Central memory CD8-positive, alpha-beta T cell (primary cell): ENCODE results near the gene PGAP6.
"Not testable (repeated sequence)": the region's sequence is repeated elsewhere in the genome, so short reads cannot be mapped to it uniquely, and the experiment has no call there.

Experiments used
- ATAC-seq: fragments of 150-1000 bp; cut with Tn5 transposase; replicated peaks from 2 replicates; pipeline ENCODE4 v1.10.0; 2022; ENCODE audit warnings: mild to moderate bottlenecking, moderate FRiP score, moderate number of reproducible peaks; ENCODE audit not compliant: poor library complexity, severe bottlenecking; ENCODE audit errors: extremely low read depth
- DNase-seq, 2 donors: peaks; one replicate each; pipeline ENCODE4 v3.0.0; 2021; ENCODE audit warnings: low spot score in 2 of 2
- H3K27ac Mint-ChIP-seq: one replicate; pipeline ENCODE4 v1.8.0; 2022; ENCODE audit warnings: low read depth, mild to moderate bottlenecking, moderate library complexity, mixed read lengths
- H3K27me3 Mint-ChIP-seq: one replicate; pipeline ENCODE4 v1.8.0; 2022; ENCODE audit warnings: mixed read lengths
- H3K36me3 Mint-ChIP-seq: one replicate; pipeline ENCODE4 v1.8.0; 2022; ENCODE audit warnings: mild to moderate bottlenecking, moderate library complexity, mixed read lengths; ENCODE audit not compliant: insufficient read depth
- H3K4me1 Mint-ChIP-seq: one replicate; pipeline ENCODE4 v1.8.0; 2022; ENCODE audit warnings: mixed read lengths
- H3K4me3 Mint-ChIP-seq: one replicate; pipeline ENCODE4 v1.8.0; 2022; ENCODE audit warnings: mild to moderate bottlenecking, moderate library complexity, mixed read lengths
- H3K9me3 Mint-ChIP-seq: one replicate; pipeline ENCODE4 v1.8.0; 2022; ENCODE audit warnings: mixed read lengths

PGAP6 gene

GRCh38 chr16:331181-331814, 50.5 kb downstream of the PGAP6 start:
- Mint-ChIP-seq H3K4me1 (peaks cover 51% of the 10 kb centered on the region), H3K36me3 (peaks cover 17% of the 10 kb centered on the region), H3K27ac (peak overlapping the region; percentile 32)
- H3K9me3 Mint-ChIP-seq, H3K4me3 Mint-ChIP-seq, H3K27me3 Mint-ChIP-seq, ATAC-seq, DNase-seq: not testable (repeated sequence)

- Mint-ChIP-seq H3K4me1 (peaks cover 47% of the 10 kb centered on the region), H3K4me3 (no peak overlapping the region), H3K27ac (peak overlapping the region; percentile 75), H3K36me3 (peaks cover 18% of the 10 kb centered on the region), H3K27me3 (no peaks in the 10 kb centered on the region), H3K9me3 (no peaks in the 10 kb centered on the region)
- DNase-seq: no peak
- ATAC-seq: no peak
These were observed 51.0 kb downstream of the PGAP6 start for GRCh38 chr16:330741-331140.

GRCh38 chr16:325375-326145, 56.2 kb downstream of the PGAP6 start:
- Mint-ChIP-seq H3K4me3 (peak overlapping the region; percentile 62), H3K27me3 (no peaks in the 10 kb centered on the region), H3K4me1 (peaks cover 52% of the 10 kb centered on the region), H3K36me3 (peaks cover 21% of the 10 kb centered on the region), H3K27ac (peak overlapping the region; percentile 84), H3K9me3 (no peaks in the 10 kb centered on the region)
- no peak for ATAC-seq
- no peak for DNase-seq

GRCh38 chr16:324451-325334, 57.1 kb downstream of the PGAP6 start:
- H3K27ac Mint-ChIP-seq: peak overlapping the region; percentile 84
- H3K4me3 Mint-ChIP-seq: peak overlapping the region; percentile 62
- H3K9me3 Mint-ChIP-seq: no peaks in the 10 kb centered on the region
- H3K4me1 Mint-ChIP-seq: peaks cover 51% of the 10 kb centered on the region
- ATAC-seq: peak; percentile 62
- peaks cover 19% of the 10 kb centered on the region for H3K36me3 Mint-ChIP-seq
- H3K27me3 Mint-ChIP-seq: no peaks in the 10 kb centered on the region
- peak; percentile 73 to 82 for DNase-seq

- Mint-ChIP-seq H3K4me3 (peak overlapping the region; percentile 62), H3K27ac (peak overlapping the region; percentile 84), H3K4me1 (peaks cover 56% of the 10 kb centered on the region), H3K36me3 (peaks cover 24% of the 10 kb centered on the region), H3K9me3 (no peaks in the 10 kb centered on the region), H3K27me3 (no peaks in the 10 kb centered on the region)
- no peak for DNase-seq
- no peak for ATAC-seq
These were observed 57.7 kb downstream of the PGAP6 start for GRCh38 chr16:324201-324450.

- Mint-ChIP-seq H3K4me1 (peaks cover 66% of the 10 kb centered on the region), H3K4me3 (peak overlapping the region; percentile 62), H3K27ac (peak overlapping the region; percentile 84), H3K27me3 (no peaks in the 10 kb centered on the region), H3K9me3 (no peaks in the 10 kb centered on the region), H3K36me3 (peaks cover 24% of the 10 kb centered on the region)
- ATAC-seq: no peak
- no peak for DNase-seq
These were observed 59.2 kb downstream of the PGAP6 start for GRCh38 chr16:322476-323143.

- Mint-ChIP-seq H3K27ac (peak overlapping the region; percentile 84), H3K36me3 (peaks cover 18% of the 10 kb centered on the region), H3K4me1 (peaks cover 62% of the 10 kb centered on the region), H3K27me3 (no peaks in the 10 kb centered on the region), H3K4me3 (no peak overlapping the region), H3K9me3 (no peaks in the 10 kb centered on the region)
- ATAC-seq (no peak), DNase-seq (no peak)
These were observed 60.2 kb downstream of the PGAP6 start for GRCh38 chr16:321532-321931.
